ENCODE results near the gene GGT1. TPM values are rescaled to one million over a fixed set of nuclear protein-coding genes. Genes with fewer than 3 reads are reported as not detected.
"Not testable (repeated sequence)": the region's sequence is repeated elsewhere in the genome, so short reads cannot be mapped to it uniquely, and the experiment has no call there.

The GGT1 gene
- total RNA-seq, 1 donor from 2014 or later, result 4.8 TPM

DNA sequence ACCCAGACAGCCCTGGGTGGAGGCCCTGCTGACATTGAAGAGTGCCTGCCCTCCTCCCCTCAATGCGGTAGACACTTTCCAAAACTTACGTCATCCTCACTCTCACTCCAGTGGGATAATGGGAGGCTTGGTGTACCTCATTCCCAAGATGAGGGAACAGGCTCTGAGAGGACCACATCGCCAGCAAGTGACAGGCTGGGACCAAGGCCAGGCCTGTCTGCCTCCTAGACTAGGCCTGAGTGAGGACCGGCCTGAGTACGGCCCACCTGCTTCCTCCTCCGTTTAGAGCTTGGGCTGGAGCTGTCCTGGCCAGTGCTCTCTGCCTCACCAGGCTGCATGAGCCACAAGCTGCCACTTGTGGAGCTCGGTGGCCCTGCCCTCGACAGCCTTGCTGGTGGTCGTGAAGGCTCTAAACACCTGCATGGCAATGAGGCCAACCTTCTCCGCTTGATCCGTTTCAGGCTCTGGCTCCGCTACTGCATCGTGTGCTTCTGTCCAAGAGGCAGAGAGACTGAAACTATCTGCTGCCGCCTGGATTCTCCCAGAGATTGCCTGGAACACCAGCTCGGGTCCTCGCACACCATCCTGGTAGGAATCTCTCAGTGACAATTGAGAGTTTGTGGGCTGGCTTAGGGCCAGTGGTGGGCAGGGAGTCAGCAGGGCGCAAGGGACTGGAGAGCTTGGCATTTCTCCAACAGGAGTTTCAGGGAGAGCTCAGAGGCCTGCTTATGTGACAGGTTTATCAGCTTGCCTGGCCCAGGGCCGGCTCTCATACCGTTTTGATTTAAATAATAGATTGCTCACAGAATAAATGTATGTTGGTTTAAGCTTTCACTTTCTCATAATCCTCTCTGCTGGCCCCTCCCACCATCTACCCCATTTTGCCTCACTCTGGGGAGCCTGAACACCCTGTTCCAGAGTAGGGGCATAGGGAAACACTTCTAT lies 19.5 kb upstream of the GGT1 start:
- DNase-seq (ENCODE audit: low spot score), result peak; percentile 57

GRCh38 chr22:24584166-24584790 lies 18.7 kb upstream of the GGT1 start:
- no peak for DNase-seq (ENCODE audit: low spot score)

- DNase-seq (ENCODE audit: low spot score), result no peak
Measured at GRCh38 chr22:24584871-24585411, 18.1 kb upstream of the GGT1 start.

DNA sequence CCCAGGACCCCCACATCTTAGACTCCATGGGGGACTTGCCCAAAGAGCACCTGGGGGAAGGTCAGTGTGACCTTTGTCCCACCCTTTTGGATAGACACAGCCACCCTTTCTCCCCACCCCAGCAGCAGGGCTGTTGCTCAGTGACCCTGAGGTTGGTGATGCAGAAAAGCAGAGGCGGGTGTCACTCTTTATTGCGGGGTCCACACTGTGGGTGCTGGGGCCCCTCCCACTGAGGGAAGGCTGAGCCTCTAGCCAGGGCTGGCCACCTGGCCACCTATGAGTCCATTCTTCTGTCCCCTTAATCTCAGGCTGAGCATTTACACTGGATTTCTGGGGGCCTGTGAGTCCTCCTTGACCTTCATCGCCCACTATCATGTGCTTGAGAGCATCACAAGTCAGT lies 17.5 kb upstream of the GGT1 start:
- no peak for DNase-seq (ENCODE audit: low spot score)

GRCh38 chr22:24585927-24586546 lies 17.0 kb upstream of the GGT1 start:
- DNase-seq (ENCODE audit: low spot score), result no peak

DNA sequence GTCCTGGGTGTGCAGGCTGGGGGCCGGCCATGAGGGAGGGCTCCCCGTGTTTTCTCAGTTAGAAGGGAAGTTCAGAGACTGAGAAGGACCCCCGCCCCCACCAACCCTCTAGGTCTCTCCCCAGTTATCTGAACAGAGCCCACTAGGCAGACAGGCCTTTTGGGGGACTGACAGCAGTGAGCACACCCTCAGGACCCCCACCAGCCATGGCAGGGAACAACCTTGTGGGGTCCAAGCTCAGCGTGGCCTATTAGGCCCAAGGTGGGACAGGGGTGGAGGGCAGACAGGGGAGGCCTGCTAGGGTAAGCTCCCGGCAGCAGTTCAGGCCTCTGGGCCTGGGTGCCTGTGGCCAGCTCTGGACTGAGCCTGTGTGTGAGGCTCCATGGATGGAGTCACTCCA lies 15.7 kb upstream of the GGT1 start:
- no peak for DNase-seq (ENCODE audit: low spot score)

DNA sequence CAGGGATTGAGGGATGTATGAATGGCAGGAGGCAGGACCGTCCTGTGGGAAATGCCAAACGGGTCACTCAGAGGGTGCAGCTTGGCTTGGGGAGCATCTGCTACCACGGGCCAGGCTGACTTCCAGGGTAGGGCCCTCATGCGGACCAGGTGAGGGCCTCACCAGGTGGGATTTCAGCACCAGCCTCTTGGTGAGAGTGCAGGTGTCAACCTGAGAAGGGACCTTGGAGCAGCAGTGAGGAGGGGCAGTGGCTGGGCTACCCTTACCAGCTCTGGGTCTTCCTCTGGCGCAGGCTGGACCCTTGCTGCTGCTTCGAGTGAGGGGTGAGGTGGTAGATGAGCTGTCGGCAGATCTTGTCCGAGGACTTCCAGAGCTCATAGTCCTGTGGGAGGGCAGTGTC lies 15.0 kb upstream of the GGT1 start:
- DNase-seq (ENCODE audit: low spot score), result no peak

DNA sequence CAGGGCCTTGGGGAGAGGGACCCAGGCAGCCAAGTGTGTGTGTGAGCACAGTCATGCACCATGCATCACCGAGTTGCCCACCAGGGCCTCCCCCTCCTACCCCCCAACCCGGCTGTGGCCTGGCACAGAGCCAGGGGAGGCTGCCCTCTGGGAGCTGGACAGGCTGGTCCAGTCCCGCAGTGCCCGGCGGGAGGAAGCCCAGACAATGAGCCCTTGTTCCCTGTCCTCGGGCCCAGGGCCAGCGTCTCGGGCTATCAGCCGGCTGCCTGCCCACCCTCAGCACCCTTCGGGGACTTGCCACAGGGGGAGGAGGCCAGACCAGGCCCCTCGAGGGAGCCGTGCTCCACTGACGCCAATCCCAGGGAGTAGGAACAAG lies 14.6 kb upstream of the GGT1 start:
- DNase-seq (ENCODE audit: low spot score), result no peak

DNA sequence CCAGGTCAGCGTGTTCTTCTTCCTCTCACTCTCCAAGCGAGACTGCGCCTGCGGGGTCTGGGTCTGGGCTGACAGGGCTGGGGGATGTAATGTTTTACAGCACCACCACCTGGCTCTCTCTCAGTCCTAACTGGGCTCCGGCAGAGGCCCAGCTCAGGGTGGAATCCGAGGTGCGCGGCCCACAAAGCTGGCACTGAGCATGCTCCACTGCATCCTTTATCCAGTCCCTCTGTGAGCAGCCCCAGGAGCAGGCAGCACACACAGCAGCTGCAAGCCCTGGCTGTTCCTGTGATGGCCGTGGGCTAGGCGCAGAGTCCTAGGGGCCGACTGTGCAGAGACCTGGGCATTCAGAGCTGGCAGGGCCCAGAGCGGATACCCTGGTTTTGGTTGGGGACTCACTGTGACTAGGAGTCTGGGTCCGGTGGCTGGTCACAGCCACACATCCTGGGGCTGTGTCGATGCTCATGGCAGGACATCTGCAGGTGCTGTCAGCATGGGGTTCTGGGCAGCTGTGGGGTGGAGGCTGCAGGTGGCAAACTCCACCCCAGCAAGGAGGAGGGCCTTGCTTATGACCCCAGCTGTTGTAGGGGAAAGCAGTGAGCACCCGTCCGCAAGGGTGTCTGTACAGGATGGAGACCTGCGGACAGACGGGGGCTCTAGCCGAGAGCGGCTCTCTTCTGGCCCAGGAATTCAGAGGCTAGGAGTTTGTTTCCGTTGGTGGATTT lies 14.1 kb upstream of the GGT1 start:
- no peak for DNase-seq (ENCODE audit: low spot score)

DNA sequence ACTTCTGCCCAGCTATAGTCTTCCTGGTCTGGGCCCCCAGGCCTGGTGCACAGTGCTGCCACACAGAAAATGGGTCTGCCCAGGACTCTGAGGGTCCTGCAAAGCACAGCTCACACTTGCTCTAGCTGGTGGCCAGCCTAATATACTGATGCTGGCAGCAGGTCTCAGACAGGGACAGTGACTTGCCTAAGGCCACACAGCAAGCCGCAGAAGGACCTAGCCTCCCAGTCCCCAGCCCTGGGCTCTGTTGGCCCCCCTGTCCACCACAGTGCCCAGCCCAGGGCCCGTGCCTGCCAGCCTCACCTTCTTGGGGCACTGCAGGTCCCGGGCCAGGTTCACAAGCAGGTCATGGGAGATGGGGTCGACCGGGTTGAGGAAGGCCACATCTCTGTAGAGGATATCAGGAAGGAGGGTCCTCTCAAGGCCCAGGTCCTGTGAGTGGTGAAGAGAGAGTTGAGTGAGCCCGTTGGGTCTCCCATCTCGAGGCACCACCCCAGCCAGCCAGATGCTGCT lies 13.4 kb upstream of the GGT1 start:
- DNase-seq (ENCODE audit: low spot score), result no peak

- no peak for DNase-seq (ENCODE audit: low spot score)
Measured at GRCh38 chr22:24590596-24591173, 12.3 kb upstream of the GGT1 start.

DNA sequence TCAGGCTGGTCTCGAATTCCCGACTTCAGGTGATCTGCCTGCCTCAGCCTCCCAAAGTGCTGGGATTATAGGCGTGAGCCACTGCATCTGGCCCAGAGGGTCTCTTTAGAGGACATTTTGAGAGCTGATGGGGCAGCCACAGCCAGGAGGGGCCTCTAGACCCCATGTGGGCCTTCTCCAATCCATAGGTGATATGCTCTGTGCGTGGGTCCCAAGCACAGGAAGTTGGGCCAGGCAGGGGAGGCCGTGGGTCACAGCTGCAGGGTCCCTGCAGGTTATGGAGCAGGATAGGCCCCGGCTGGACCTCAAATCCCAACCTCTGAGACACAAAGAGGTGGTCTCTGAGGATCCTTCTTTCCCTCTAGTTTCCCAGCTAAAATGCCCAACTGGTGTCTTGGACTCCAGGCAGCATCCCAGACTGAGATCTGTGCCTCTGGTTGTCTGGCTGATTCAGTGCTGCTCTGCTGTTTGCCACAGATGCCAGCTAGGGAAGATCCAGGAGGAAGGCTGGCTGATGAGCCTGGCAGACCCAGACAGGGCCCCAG lies 11.6 kb upstream of the GGT1 start:
- no peak for DNase-seq (ENCODE audit: low spot score)

DNA sequence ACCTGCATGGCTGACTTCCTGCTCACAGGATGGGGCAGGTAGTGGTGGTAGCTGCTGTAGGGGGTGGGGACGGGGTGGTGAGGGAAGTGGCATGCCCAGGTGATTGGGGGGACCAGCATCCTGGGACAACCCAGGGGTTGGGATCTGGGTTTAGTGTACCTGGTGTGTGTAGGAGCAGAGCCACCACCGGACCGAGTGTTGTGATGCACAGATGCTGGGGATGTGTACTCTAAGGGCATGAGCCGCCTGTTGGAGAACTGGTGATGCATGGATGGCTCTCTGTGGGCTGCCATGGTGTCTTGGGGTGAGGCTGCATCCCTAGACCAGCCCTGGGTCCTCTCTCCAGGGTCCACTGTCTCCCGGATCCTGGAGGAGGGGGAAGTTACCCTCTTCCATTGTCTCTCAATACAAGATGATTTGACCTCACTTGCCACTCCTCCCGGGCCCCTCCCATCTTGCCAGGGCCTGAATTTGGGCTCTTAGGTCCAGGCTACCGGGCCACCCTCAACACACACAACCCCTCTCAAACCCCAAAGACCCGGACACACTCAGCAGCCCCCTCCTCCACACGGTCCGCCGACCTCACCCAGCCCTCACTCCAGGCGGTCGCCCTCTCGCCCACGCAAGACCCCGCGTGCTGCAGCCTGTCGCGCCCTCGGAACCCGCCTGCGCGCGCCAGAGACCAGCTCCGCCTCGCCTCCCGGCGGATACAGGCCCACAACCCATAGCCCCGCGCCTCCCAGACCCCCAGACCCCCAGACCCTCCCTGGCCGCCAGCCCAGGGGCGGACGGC lies 10.7 kb upstream of the GGT1 start:
- DNase-seq (ENCODE audit: low spot score), result no peak

DNA sequence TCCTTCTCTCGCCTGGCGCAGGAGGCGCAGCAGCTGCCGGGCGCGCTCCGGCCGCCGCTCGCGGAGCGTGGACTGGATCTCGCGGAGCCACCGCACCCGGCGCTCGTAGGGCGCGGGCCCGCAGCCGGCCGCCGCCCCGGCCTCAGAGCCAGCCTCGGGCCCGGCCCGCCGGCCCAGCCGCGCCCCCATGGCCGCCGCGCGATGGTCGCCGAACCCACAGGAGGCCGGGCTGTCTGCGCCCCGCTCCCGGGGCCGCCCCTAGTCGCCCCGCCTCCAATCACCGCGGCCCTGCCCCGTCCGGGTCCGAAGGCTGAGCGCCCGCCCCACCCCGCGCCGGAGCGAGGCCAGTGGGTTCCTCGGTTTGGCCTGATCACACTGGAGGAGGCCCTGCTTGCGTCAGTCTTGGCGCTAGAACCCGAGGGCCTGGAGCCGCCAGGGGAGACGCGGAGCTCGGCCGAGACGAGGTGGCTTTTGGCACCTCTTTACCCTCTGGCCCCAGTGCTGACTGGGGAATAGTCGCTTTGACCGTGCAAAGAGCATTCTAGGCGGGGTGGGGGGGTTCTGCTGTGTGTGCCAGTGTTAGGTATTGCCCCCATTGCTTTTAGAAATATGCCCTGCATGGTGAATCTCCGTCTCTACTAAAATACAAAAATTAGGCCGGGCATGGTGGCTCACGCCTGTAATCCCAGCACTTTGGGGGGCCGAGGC lies 10.0 kb upstream of the GGT1 start, which contains the start of gene LRRC75B:
TSS of gene LRRC75B (minus strand) at position 223 of the 708 bp plus-strand sequence. CDS start at position 189, 34 bp downstream.
- DNase-seq (ENCODE audit: low spot score), result peak; percentile 94

- not testable (repeated sequence) for DNase-seq (ENCODE audit: low spot score)
Measured at GRCh38 chr22:24593559-24593835, 9.5 kb upstream of the GGT1 start.

- no peak for DNase-seq (ENCODE audit: low spot score)
Measured at GRCh38 chr22:24593836-24594568, 9.0 kb upstream of the GGT1 start.

GRCh38 chr22:24594569-24595120 lies 8.3 kb upstream of the GGT1 start:
- DNase-seq (ENCODE audit: low spot score), result no peak

DNA sequence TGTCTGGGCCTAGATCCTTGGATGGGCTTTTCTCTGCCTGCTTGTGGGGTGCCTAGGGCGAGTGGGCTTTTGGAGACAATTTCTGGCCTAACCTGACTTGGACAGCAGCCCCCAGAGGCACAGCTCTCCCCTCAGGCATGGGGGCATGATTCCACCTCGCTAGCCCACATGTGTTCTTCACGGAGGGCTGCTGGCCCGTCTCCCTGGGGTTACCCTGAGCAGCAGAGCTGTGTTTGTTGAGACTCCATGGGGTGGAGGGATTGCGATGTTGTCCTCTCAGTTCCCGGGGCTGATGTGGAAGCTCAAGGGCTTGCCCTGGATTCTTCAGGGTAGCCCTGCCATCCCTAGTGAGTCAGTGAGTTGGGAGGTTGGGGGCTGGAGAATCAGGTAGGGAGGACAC lies 7.8 kb upstream of the GGT1 start:
- no peak for DNase-seq (ENCODE audit: low spot score)

Measured in umbilical cord (tissue), 2 donors.